Muscle layer of colon (tissue), 2 donors: ENCODE results near the gene PAK4.

Experiments
- H3K27ac ChIP-seq: one replicate; pipeline ENCODE4 v1.7.0; 2013; ENCODE audit warnings: low read depth, mild to moderate bottlenecking, low read length, moderate library complexity
- H3K27me3 ChIP-seq, 2 donors: one replicate each; pipeline ENCODE4 v1.7.0; 2013; ENCODE audit warnings: low read length in 2 of 2, mild to moderate bottlenecking in 2 of 2; ENCODE audit not compliant: insufficient read depth in 2 of 2, control insufficient read depth in 1 of 2
- H3K36me3 ChIP-seq: one replicate; pipeline ENCODE4 v1.7.0; 2013; ENCODE audit warnings: mild to moderate bottlenecking, low read length; ENCODE audit not compliant: insufficient read depth
- H3K4me1 ChIP-seq: one replicate; pipeline ENCODE4 v1.7.0; 2013; ENCODE audit warnings: mild to moderate bottlenecking, low read length; ENCODE audit not compliant: insufficient read depth
- H3K4me3 ChIP-seq, 2 donors: one replicate each; pipeline ENCODE4 v1.7.0; 2013; ENCODE audit warnings: low read length in 2 of 2, low read depth in 1 of 2, mild to moderate bottlenecking in 1 of 2, moderate library complexity in 1 of 2
- H3K9ac ChIP-seq: one replicate; pipeline ENCODE4 v1.7.0; 2013; ENCODE audit warnings: low read length
- H3K9me3 ChIP-seq: one replicate; pipeline ENCODE4 v1.7.0; 2013; ENCODE audit warnings: mild to moderate bottlenecking, low read length
- donor health status: abdominal sarcoma.
- donor health status: Adenocarcinoma of cecum.

Gene PAK4

DNA sequence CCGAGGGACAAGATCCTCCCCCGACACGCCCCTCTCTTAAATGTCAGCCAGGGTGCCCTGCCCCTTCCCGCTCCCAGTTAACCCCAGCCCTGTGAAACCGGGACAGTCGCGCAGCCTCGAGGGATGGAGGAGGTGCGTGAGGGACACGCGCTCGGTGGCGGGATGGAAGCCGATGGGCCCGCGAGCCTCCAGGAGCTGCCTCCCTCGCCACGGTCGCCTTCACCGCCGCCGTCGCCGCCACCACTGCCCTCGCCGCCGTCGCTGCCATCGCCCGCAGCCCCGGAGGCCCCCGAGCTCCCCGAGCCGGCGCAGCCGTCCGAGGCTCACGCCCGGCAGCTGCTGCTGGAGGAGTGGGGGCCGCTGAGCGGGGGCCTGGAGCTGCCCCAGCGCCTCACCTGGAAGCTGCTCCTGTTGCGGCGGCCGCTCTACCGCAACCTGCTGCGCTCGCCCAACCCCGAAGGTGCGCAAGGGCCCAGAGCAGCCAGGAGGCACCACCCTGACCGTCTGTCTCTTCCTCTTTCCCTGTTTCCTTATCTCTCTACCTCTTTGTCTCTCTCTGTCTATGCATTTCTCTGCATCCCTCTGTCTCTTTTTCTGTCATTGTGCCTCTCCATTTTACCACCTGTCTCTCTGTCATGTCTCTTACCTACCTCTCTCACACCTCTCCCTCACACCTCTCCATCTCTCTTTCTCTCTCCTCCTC lies 71.4 kb downstream of the PAK4 start, which contains the start of gene NCCRP1:
Gene NCCRP1 (plus strand): TSS at position 105 of the 703 bp plus-strand sequence. CDS start 19 bp downstream, at position 124.
- H3K9ac ChIP-seq: no peak within 1 kb of the TSS
- H3K27ac ChIP-seq: no peak within 1 kb of the TSS
- H3K4me1 ChIP-seq: no peaks in the 10 kb centered on the region
- H3K9me3 ChIP-seq: no peaks in the 10 kb centered on the region
- H3K36me3 ChIP-seq: no peaks in the 10 kb centered on the region
- H3K27me3 ChIP-seq: peaks cover 6 to 62% of the 10 kb centered on the region in 2 donors
- no peak within 1 kb of the TSS for H3K4me3 ChIP-seq

DNA sequence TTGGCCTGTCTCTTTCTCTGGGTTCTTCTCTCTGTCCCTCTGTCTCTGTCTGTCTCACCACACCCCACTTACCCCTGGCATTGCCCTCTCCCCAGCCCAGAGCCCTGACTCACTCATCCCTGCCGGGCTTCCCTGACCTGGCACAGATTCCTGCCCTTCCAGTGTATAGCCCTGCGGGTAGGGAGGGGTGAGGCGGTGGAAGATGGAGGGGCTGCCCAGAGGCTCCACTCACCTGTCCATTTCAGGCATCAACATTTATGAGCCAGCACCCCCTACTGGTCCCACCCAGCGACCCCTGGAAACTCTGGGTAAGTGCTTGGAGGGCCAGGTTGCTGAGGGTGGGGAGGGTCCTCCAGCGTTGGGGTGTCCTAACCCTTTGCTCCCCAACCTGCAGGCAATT lies 72.2 kb downstream of the PAK4 start:
- H3K27me3 ChIP-seq: peaks cover 10 to 66% of the 10 kb centered on the region in 2 donors
- H3K4me3 ChIP-seq: no peak overlapping the region
- no peak overlapping the region for H3K9ac ChIP-seq
- H3K27ac ChIP-seq: no peak overlapping the region
- no peaks in the 10 kb centered on the region for H3K4me1 ChIP-seq
- H3K9me3 ChIP-seq: no peaks in the 10 kb centered on the region
- no peaks in the 10 kb centered on the region for H3K36me3 ChIP-seq

GRCh38 chr19:39199025-39199424 lies 73.4 kb downstream of the PAK4 start:
- no peak overlapping the region for H3K9ac ChIP-seq
- H3K36me3 ChIP-seq: no peaks in the 10 kb centered on the region
- no peaks in the 10 kb centered on the region for H3K9me3 ChIP-seq
- no peak overlapping the region for H3K4me3 ChIP-seq
- H3K27ac ChIP-seq: no peak overlapping the region
- H3K27me3 ChIP-seq: peaks cover 14 to 78% of the 10 kb centered on the region in 2 donors
- H3K4me1 ChIP-seq: no peaks in the 10 kb centered on the region

- Histone ChIP-seq H3K27ac (no peak overlapping the region), H3K36me3 (no peaks in the 10 kb centered on the region), H3K27me3 (peaks cover 14 to 78% of the 10 kb centered on the region in 2 donors), H3K9ac (no peak overlapping the region), H3K4me1 (no peaks in the 10 kb centered on the region), H3K9me3 (no peaks in the 10 kb centered on the region), H3K4me3 (no peak overlapping the region)
Observed at GRCh38 chr19:39200066-39200802, 74.6 kb downstream of the PAK4 start.

DNA sequence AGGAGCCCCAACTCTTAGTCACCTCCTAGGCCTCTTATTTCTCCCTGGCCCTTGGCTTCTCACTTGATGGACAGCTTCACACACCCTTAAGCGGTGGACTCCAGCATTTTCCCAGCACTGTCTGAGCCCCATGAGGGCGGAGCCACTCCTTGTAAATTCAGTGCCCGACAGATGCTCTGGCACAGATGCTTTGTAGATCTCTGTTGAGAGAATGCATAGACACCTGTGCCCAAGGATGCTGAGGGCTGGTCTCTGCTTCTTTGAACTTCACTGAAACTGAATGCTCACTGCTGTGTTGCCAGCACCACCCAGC lies 75.2 kb downstream of the PAK4 start:
- Histone ChIP-seq H3K9me3 (no peaks in the 10 kb centered on the region), H3K27ac (no peak overlapping the region), H3K36me3 (no peaks in the 10 kb centered on the region), H3K4me1 (no peaks in the 10 kb centered on the region), H3K9ac (no peak overlapping the region), H3K4me3 (no peak overlapping the region), H3K27me3 (peaks cover 14 to 72% of the 10 kb centered on the region in 2 donors)

GRCh38 chr19:39202998-39203355 lies 77.4 kb downstream of the PAK4 start:
- H3K4me3 ChIP-seq: no peak overlapping the region
- H3K4me1 ChIP-seq: no peaks in the 10 kb centered on the region
- H3K27me3 ChIP-seq: peaks cover 10 to 51% of the 10 kb centered on the region in 2 donors
- no peaks in the 10 kb centered on the region for H3K9me3 ChIP-seq
- no peak overlapping the region for H3K27ac ChIP-seq
- no peak overlapping the region for H3K9ac ChIP-seq
- no peaks in the 10 kb centered on the region for H3K36me3 ChIP-seq

DNA sequence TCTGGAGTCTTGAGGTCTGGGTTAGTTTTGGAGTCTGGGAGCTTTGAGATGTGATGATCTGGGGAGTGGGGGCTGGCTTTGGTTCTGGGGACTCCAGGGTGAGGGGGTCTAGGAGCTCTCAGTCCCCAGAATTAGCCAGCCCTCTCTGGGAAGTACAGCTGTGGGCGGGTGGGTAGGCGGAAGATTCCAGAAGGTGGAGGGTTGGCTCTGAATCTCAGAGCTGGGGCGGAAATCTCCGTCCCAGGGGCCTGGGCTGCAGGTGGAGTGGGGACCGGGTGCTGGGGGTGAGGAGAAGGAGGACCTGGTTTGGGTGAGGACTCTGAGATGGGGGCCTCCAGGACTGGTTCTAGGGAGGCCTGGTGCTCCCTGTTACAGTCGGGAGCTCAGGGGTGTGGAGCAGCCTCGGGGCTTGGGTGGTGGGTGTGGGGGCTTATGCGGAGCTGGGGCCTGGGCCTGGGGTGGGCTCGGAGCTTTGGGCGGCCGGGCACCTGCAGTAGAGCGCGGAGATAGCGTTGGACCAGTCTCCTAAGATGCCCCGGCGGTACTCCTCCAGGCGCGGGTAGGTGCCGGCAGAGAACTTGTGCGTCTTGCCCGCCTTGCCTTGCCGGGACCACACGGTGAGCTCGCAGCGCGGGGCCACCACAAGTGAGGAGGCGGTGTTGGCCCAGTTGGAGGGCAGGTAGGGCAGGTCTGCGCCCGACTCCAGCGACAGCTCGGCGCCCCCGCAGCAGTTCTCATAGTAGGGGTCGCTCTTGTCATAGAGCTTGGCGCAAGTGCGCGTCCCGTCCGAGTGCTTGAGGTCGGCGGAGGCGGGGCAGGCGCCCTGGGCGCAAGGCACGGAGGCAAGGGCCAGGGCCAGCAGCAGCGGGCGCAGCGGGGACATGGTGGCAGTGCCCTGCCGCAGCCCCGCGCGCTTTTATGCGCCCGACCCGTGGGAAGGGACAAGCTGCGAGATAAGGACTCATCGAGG lies 78.1 kb downstream of the PAK4 start, which contains the start of gene SYCN:
Gene SYCN (minus strand): TSS at position 892 of the 970 bp plus-strand sequence. CDS start 9 bp downstream, at position 883.
- Histone ChIP-seq H3K27me3 (peaks cover 8 to 44% of the 10 kb centered on the region in 2 donors), H3K27ac (no peak within 1 kb of the TSS), H3K4me3 (no peak within 1 kb of the TSS), H3K9ac (no peak within 1 kb of the TSS), H3K4me1 (no peaks in the 10 kb centered on the region), H3K36me3 (no peaks in the 10 kb centered on the region), H3K9me3 (no peaks in the 10 kb centered on the region)

GRCh38 chr19:39205449-39205764 lies 79.8 kb downstream of the PAK4 start:
- H3K36me3 ChIP-seq: no peaks in the 10 kb centered on the region
- no peak overlapping the region for H3K27ac ChIP-seq
- no peak overlapping the region for H3K4me3 ChIP-seq
- peaks cover 8 to 33% of the 10 kb centered on the region in 2 donors for H3K27me3 ChIP-seq
- no peak overlapping the region for H3K9ac ChIP-seq
- no peaks in the 10 kb centered on the region for H3K9me3 ChIP-seq
- no peaks in the 10 kb centered on the region for H3K4me1 ChIP-seq

DNA sequence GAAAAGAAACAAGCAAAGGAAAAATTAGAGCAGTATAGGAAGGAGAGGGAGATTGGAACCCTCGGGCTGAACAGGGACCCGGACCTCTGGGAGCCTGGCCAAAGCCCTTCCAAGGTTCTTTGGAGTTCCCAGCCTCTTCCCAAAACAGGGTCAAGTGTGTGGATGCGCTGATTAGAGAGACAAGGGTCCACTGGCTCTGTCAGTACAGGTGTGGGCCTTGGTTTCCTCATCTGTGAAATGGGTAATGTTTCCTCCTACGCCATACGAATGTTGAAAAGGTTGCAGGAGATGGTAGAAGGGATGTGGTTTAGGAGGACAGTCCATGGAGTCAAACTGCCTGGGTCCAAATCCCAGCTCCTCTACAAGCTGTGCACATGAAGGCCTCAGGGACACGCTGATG lies 80.5 kb downstream of the PAK4 start:
- H3K27me3 ChIP-seq: peaks cover 8 to 26% of the 10 kb centered on the region in 2 donors

DNA sequence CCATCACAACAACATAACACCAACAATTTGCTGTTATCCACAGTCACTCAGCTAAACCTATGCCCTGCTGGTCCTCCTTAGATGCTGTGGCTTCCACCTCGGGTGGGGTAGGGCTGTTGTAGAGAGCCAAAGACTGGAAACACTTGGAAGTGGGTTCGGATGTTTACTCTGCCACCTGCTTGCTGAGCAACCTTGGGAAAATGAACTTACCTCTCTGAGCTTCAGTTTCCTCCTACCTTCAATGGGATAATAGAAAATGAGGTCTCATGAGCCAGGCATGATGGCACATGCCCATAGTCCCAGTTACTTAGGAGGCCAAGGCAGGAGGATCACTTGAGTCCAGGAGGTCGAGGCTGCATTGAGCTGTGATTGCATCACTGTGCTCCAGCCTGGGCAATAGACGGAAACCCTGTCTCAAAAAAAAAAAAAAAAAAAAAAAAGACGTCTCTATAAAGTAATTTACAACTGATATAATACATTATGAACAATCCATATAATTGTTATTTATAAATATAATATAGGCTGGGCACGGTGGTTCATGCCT lies 81.8 kb downstream of the PAK4 start:
- H3K36me3 ChIP-seq: no peaks in the 10 kb centered on the region
- no peak overlapping the region for H3K4me3 ChIP-seq
- no peak overlapping the region for H3K9ac ChIP-seq
- no peaks in the 10 kb centered on the region for H3K9me3 ChIP-seq
- no peaks in the 10 kb centered on the region for H3K4me1 ChIP-seq
- H3K27me3 ChIP-seq: peaks cover 8 to 21% of the 10 kb centered on the region in 2 donors
- H3K27ac ChIP-seq: no peak overlapping the region

More for the DNA sequence above, 80.5 kb downstream of the PAK4 start:
- Histone ChIP-seq H3K4me1 (no peaks in the 10 kb centered on the region), H3K9ac (no peak overlapping the region), H3K9me3 (no peaks in the 10 kb centered on the region), H3K36me3 (no peaks in the 10 kb centered on the region), H3K4me3 (no peak overlapping the region), H3K27ac (no peak overlapping the region)
